Subcutaneous adipose tissue (tissue), 4 donors: Measurements from ENCODE around the gene DCAF4. TPM values are rescaled to one million over a fixed set of nuclear protein-coding genes. Genes with fewer than 3 reads are reported as not detected.

Source experiments
- CTCF ChIP-seq: fragments of 450-650 bp; IDR thresholded peaks from one replicate; pipeline ENCODE4 v1.5.1; 2016; ENCODE audit warnings: low read depth, mild to moderate bottlenecking, control low read depth, antibody characterized with exemption, moderate library complexity
- total RNA-seq, 4 donors: library from RNA; depleted of rRNA; stranded (reverse); fragments of >200 nt; gene quantifications; one replicate each; pipeline ENCODE4 v1.1.0, GENCODE V29; 2016

DCAF4 gene
- total RNA-seq, 4 donors from 2014 or later, result 14.1 to 25.1 (median 16.9) TPM

- TF ChIP-seq CTCF, result no peak
These were observed 31.5 kb upstream of the DCAF4 start for GRCh38 chr14:72894623-72895378.

GRCh38 chr14:72898448-72898847 lies 27.8 kb upstream of the DCAF4 start:
- TF ChIP-seq CTCF, result no peak

GRCh38 chr14:72901361-72901760 lies 24.9 kb upstream of the DCAF4 start:
- TF ChIP-seq CTCF, result no peak

GRCh38 chr14:72902801-72903530 lies 23.3 kb upstream of the DCAF4 start:
- no peak for TF ChIP-seq CTCF

GRCh38 chr14:72903716-72904115 lies 22.5 kb upstream of the DCAF4 start:
- no peak for TF ChIP-seq CTCF

- no peak for TF ChIP-seq CTCF
These were observed 22.0 kb upstream of the DCAF4 start for GRCh38 chr14:72904218-72904617.

GRCh38 chr14:72904840-72905561 lies 21.3 kb upstream of the DCAF4 start:
- no peak for TF ChIP-seq CTCF
